HPDE6-E6E7 (cell line): ENCODE data around the gene AFF2.
"Not testable (repeated sequence)": the region's sequence is repeated elsewhere in the genome, so short reads cannot be mapped to it uniquely, and the experiment has no call there.

Experiments used
- DNase-seq: peaks from one replicate; pipeline ENCODE4 v3.0.0; 2011; ENCODE audit warnings: missing footprints; ENCODE audit errors: extremely low spot score

Gene AFF2

GRCh38 chrX:148850631-148851030, 350.2 kb downstream of the AFF2 start:
- no peak for DNase-seq

GRCh38 chrX:148854306-148854705, 353.9 kb downstream of the AFF2 start:
- no peak for DNase-seq

GRCh38 chrX:148856505-148856904, 356.1 kb downstream of the AFF2 start:
- DNase-seq, result no peak

- DNase-seq, result no peak
Observed at GRCh38 chrX:148865277-148866210, 365.1 kb downstream of the AFF2 start.

- DNase-seq, result no peak
Observed at GRCh38 chrX:148867596-148867995, 367.2 kb downstream of the AFF2 start.

GRCh38 chrX:148871422-148872160, 371.2 kb downstream of the AFF2 start:
- DNase-seq, result no peak

GRCh38 chrX:148872161-148872535, 371.7 kb downstream of the AFF2 start:
- no peak for DNase-seq

- no peak for DNase-seq
Observed at GRCh38 chrX:148872881-148873280, 372.5 kb downstream of the AFF2 start.

GRCh38 chrX:148874636-148875246, 374.3 kb downstream of the AFF2 start:
- DNase-seq, result no peak

- DNase-seq, result no peak
Observed at GRCh38 chrX:148878371-148878770, 378.0 kb downstream of the AFF2 start.

GRCh38 chrX:148885203-148885602, 384.8 kb downstream of the AFF2 start:
- DNase-seq, result no peak

- no peak for DNase-seq
Observed at GRCh38 chrX:148893395-148893794, 393.0 kb downstream of the AFF2 start.

- no peak for DNase-seq
Observed at GRCh38 chrX:148902581-148902980, 402.2 kb downstream of the AFF2 start.

GRCh38 chrX:148903176-148903575, 402.8 kb downstream of the AFF2 start:
- no peak for DNase-seq

- DNase-seq, result no peak
Observed at GRCh38 chrX:148904421-148905111, 404.1 kb downstream of the AFF2 start.

GRCh38 chrX:148905400-148905799, 405.0 kb downstream of the AFF2 start:
- DNase-seq, result no peak

- not testable (repeated sequence) for DNase-seq
Observed at GRCh38 chrX:148906628-148907027, 406.2 kb downstream of the AFF2 start.

- no peak for DNase-seq
Observed at GRCh38 chrX:148909758-148910157, 409.3 kb downstream of the AFF2 start.

GRCh38 chrX:148913971-148914370, 413.6 kb downstream of the AFF2 start:
- DNase-seq, result no peak

GRCh38 chrX:148914783-148915182, 414.4 kb downstream of the AFF2 start:
- DNase-seq, result no peak

GRCh38 chrX:148915474-148915873, 415.1 kb downstream of the AFF2 start:
- DNase-seq, result no peak

- no peak for DNase-seq
Observed at GRCh38 chrX:148917441-148917840, 417.0 kb downstream of the AFF2 start.
